NCI-H526 treated with DMSO at 0.1 percent for 48 hours (cell line): ENCODE measurements around the gene TBCK.
"Not testable (repeated sequence)": the region's sequence is repeated elsewhere in the genome, so short reads cannot be mapped to it uniquely, and the experiment has no call there.

Experiments used
- DNase-seq: peaks from one replicate; lab custom pipeline; 2025; lab: John Stamatoyannopoulos, UW

TBCK gene

GRCh38 chr4:106321168-106321567 lies 5.2 kb upstream of the TBCK start:
- DNase-seq, result not testable (repeated sequence)

- no peak for DNase-seq
These were observed 4.2 kb upstream of the TBCK start for GRCh38 chr4:106320235-106320634.

- no peak for DNase-seq
These were observed 2.5 kb upstream of the TBCK start for GRCh38 chr4:106318511-106318910.

- DNase-seq, result no peak
These were observed 1.8 kb upstream of the TBCK start for GRCh38 chr4:106317815-106318214.

GRCh38 chr4:106316773-106317409 lies 882 bp upstream of the TBCK start:
- no peak for DNase-seq

- no peak for DNase-seq
These were observed 487 bp downstream of the TBCK start for GRCh38 chr4:106315476-106315967.

- no peak for DNase-seq
These were observed 1.0 kb downstream of the TBCK start for GRCh38 chr4:106314960-106315359.

- DNase-seq, result no peak
These were observed 2.9 kb downstream of the TBCK start for GRCh38 chr4:106312997-106313522.

GRCh38 chr4:106312377-106312776 lies 3.6 kb downstream of the TBCK start:
- DNase-seq, result no peak

- no peak for DNase-seq
These were observed 9.4 kb downstream of the TBCK start for GRCh38 chr4:106306561-106306960.

- DNase-seq, result no peak
These were observed 10.5 kb downstream of the TBCK start for GRCh38 chr4:106305435-106306055.

GRCh38 chr4:106304632-106305031 lies 11.4 kb downstream of the TBCK start:
- no peak for DNase-seq

- DNase-seq, result no peak
These were observed 12.3 kb downstream of the TBCK start for GRCh38 chr4:106303548-106304281.

GRCh38 chr4:106302062-106302438 lies 14.0 kb downstream of the TBCK start:
- no peak for DNase-seq

- DNase-seq, result no peak
These were observed 14.5 kb downstream of the TBCK start for GRCh38 chr4:106301393-106302061.

GRCh38 chr4:106299977-106300376 lies 16.0 kb downstream of the TBCK start:
- no peak for DNase-seq

GRCh38 chr4:106297245-106298035 lies 18.6 kb downstream of the TBCK start:
- DNase-seq, result no peak

- DNase-seq, result no peak
These were observed 21.9 kb downstream of the TBCK start for GRCh38 chr4:106294062-106294461.

GRCh38 chr4:106291678-106292077 lies 24.3 kb downstream of the TBCK start:
- no peak for DNase-seq

- no peak for DNase-seq
These were observed 26.3 kb downstream of the TBCK start for GRCh38 chr4:106289737-106290136.

GRCh38 chr4:106287353-106287969 lies 28.5 kb downstream of the TBCK start:
- no peak for DNase-seq
